ENCODE measurements around the gene PTPRN2. TPM values are rescaled to one million over a fixed set of nuclear protein-coding genes. Genes with fewer than 3 reads are reported as not detected.

The PTPRN2 gene
- polyA plus RNA-seq, 1 experiment = 0.31 TPM

DNA sequence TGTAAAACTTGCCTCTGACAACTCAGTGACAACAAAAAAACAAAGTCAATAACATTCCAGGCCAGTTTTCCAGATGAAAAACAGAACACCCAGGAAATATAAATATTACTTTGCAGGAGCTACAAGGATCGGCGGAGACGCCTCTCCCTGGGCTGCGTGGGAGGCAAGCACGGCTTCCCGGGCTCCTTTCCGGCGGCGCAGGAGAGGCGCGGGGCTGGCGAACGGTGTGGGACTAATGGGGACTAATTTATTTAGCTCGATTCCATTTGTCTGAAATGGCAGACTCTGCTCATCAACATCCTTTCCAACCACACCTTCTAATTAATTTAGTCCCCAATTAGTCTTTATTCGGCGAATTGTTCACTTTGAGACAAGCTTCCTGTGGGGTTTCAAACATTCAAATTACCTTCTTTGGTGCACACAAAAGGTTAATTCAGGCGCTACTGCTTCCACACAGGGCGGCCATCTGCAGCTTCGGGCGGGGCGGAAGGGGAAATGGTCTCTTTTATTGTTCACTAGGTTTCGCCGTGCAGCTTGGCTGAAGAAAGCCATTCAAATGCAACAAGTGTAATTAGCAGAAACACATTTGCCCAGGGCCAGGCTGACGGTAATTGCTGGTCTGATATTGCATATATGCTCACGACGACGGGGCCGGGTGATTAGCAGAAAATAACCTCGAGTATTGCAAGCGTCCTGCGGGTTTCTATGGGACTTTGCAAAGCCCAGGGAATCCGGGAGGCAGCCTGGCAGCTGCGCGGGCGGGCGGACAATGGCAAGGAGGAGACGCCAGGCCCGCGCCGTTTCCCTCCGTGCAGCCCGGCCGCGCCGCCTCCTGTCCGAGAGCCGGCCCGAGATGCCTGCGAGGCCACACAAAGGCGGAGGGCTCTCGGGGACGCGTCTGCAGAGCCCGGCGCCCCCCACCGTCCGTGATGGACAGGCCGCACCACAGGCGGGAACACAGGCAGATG lies 270.1 kb downstream of the PTPRN2 start:
- ChIA-PET POLR2A (no interaction called here), CTCF (no interaction called here)
- no peaks in the 10 kb centered on the region for H3K27me3 ChIP-seq (ENCODE audit: control insufficient read depth, insufficient read depth, low read length)
- H3K36me3 ChIP-seq (ENCODE audit: control insufficient read depth, insufficient read depth, low read length) = no peaks in the 10 kb centered on the region
- H3K4me3 ChIP-seq (ENCODE audit: low read depth, low read length) = no peak overlapping the region
- no peak for DNase-seq (ENCODE audit: low read depth)
- TF ChIP-seq, protein P1, sequence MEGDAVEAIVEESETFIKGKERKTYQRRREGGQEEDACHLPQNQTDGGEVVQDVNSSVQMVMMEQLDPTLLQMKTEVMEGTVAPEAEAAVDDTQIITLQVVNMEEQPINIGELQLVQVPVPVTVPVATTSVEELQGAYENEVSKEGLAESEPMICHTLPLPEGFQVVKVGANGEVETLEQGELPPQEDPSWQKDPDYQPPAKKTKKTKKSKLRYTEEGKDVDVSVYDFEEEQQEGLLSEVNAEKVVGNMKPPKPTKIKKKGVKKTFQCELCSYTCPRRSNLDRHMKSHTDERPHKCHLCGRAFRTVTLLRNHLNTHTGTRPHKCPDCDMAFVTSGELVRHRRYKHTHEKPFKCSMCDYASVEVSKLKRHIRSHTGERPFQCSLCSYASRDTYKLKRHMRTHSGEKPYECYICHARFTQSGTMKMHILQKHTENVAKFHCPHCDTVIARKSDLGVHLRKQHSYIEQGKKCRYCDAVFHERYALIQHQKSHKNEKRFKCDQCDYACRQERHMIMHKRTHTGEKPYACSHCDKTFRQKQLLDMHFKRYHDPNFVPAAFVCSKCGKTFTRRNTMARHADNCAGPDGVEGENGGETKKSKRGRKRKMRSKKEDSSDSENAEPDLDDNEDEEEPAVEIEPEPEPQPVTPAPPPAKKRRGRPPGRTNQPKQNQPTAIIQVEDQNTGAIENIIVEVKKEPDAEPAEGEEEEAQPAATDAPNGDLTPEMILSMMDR (IDR thresholded peaks at IDR 0.05; ENCODE audit: insufficient read depth, low read depth, low read length) = no peak

- Histone ChIP-seq H3K36me3 (ENCODE audit: control insufficient read depth, insufficient read depth, low read length) (no peaks in the 10 kb centered on the region), H3K27me3 (ENCODE audit: control insufficient read depth, insufficient read depth, low read length) (no peaks in the 10 kb centered on the region), H3K4me3 (ENCODE audit: low read depth, low read length) (no peak overlapping the region)
- DNase-seq (ENCODE audit: low read depth) = no peak
- TF ChIP-seq, protein P1 (IDR thresholded peaks at IDR 0.05; ENCODE audit: insufficient read depth, low read depth, low read length) = no peak
- POLR2A ChIA-PET = no interaction called here
- CTCF ChIA-PET = no interaction called here
These were observed 271.1 kb downstream of the PTPRN2 start for GRCh38 chr7:158316466-158317031.

DNA sequence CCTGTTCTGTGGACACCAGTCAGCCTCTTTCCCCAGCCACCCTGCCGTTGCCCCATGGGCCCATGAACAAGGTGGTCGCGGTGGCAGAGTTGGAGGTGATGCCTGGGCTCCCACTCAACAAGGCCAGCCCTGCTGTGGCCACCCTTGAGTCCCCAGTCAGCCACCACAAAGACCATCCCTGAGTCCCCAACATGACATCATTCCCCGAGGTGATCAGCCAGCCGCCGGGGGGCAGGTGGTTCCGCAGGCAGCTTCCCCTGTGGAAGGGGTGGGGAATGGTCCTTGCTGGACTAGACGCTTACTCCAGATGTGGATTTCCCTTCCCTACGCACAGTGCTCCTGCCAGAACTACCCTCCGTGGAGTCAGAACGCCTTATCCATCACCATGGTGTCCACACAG lies 271.7 kb downstream of the PTPRN2 start:
- DNase-seq (ENCODE audit: low read depth) = no peak
- ChIA-PET POLR2A (no interaction called here), CTCF (no interaction called here)
- H3K4me3 ChIP-seq (ENCODE audit: low read depth, low read length) = no peak overlapping the region
- TF ChIP-seq, protein P1 (IDR thresholded peaks at IDR 0.05; ENCODE audit: insufficient read depth, low read depth, low read length) = no peak
- no peaks in the 10 kb centered on the region for H3K27me3 ChIP-seq (ENCODE audit: control insufficient read depth, insufficient read depth, low read length)
- H3K36me3 ChIP-seq (ENCODE audit: control insufficient read depth, insufficient read depth, low read length) = no peaks in the 10 kb centered on the region

DNA sequence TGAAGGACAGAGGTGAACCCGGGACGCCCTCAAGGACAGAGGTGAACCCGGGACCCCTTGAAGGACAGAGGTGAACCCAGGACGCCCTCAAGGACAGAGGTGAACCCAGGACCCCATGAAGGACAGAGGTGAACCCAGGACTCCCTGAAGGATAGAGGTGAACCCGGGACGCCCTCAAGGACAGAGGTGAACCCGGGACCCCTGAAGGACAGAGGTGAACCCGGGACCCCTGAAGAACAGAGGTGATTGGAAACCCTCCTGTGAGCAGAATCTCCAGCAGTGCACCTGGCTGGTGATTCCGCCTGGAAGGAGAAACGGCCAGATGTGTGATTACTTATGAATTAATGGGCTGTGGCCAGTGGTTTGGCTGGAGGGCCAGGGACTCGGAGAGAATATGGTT lies 272.3 kb downstream of the PTPRN2 start:
- ChIA-PET CTCF (no interaction called here), POLR2A (no interaction called here)
- no peaks in the 10 kb centered on the region for H3K36me3 ChIP-seq (ENCODE audit: control insufficient read depth, insufficient read depth, low read length)
- no peaks in the 10 kb centered on the region for H3K27me3 ChIP-seq (ENCODE audit: control insufficient read depth, insufficient read depth, low read length)
- DNase-seq (ENCODE audit: low read depth) = no peak
- H3K4me3 ChIP-seq (ENCODE audit: low read depth, low read length) = no peak overlapping the region
- TF ChIP-seq, protein P1 (IDR thresholded peaks at IDR 0.05; ENCODE audit: insufficient read depth, low read depth, low read length) = no peak

DNA sequence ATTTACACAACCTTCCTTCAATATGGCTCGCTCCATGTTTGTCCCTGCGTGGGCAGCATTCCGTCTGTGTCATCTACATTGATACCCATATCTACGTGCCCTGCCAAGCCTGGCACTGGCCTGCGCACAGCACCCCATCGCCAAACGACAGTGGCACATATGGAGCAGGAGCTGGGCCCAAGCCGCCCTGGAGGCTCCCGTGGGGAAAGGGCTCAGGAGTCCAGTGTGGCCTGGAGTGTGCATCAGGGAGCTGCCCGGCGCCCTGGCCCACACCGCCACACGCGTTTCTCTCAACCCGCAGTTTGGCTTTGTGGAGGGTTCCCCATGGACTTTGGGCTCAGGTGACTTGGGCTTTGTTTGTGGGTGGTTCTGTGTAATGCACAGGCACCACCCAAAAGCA lies 273.2 kb downstream of the PTPRN2 start:
- Histone ChIP-seq H3K36me3 (ENCODE audit: control insufficient read depth, insufficient read depth, low read length) (no peaks in the 10 kb centered on the region), H3K27me3 (ENCODE audit: control insufficient read depth, insufficient read depth, low read length) (no peaks in the 10 kb centered on the region), H3K4me3 (ENCODE audit: low read depth, low read length) (no peak overlapping the region)
- CTCF ChIA-PET = no interaction called here
- DNase-seq (ENCODE audit: low read depth) = no peak
- POLR2A ChIA-PET = no interaction called here
- TF ChIP-seq, protein P1 (IDR thresholded peaks at IDR 0.05; ENCODE audit: insufficient read depth, low read depth, low read length) = no peak

Measured in BJ (cell line).